K562 (cell line): ENCODE results near the gene FNBP1. TPM values are rescaled to one million over a fixed set of nuclear protein-coding genes. Genes with fewer than 3 reads are reported as not detected.

Source experiments
- ATAC-seq: fragments of 200-7000 bp; cut with Tn5 transposase; 3 replicates; pipeline ENCODE4 v1.9.1; 2020; ENCODE audit warnings: moderate library complexity
- BruUV-seq: library from RNA; stranded (reverse); fragments of 400-500 nt; replicated peaks from 2 replicates; lab custom pipeline; 2021; lab: Mats Ljungman, UMichigan
- CTCF ChIA-PET: fragments of 300-600 bp; formaldehyde crosslinking; extraction: SDS; loops from one replicate; lab custom pipeline; 2021; ENCODE audit warnings: low intra/inter-chr PET ratio; lab: Yijun Ruan, JAX
- POLR2A ChIA-PET: fragments of 300-600, 350-650 bp; sonication (Branson Sonifier 250); formaldehyde crosslinking; extraction: SDS; loops from one replicate; lab custom pipeline; 2021; ENCODE audit warnings: antibody characterized with exemption, inconsistent platforms; lab: Yijun Ruan, JAX
- DNase-seq, 4 experiments: peaks; one replicate each; pipeline versions ENCODE4 v3.0.0 to v3.0.0-alpha.2; 2011 to 2018; ENCODE audit warnings: low spot score in 3 of 4, mixed read lengths in 3 of 4; ENCODE audit errors: extremely low read depth in 1 of 4
- FAIRE-seq: peaks from 2 replicates; lab custom pipeline; 2011; peaks lifted over from hg19 to GRCh38; lab: Jason Lieb, UNC
- H2AFZ ChIP-seq: 2 replicates; pipeline ENCODE4 v1.6.0; 2011; ENCODE audit warnings: low read depth, low read length, control low read depth, inconsistent platforms
- H3K27ac ChIP-seq: fragments of 200-600 bp; 3 replicates; pipeline ENCODE4 v1.8.0; 2011; ENCODE audit warnings: low read depth, mild to moderate bottlenecking, control low read depth, inconsistent platforms, low read length, moderate library complexity, mixed read lengths; ENCODE audit errors: extremely low read depth
- H3K27me3 ChIP-seq, 2 experiments: fragments of 300-600 bp in 1 of 2; 2 replicates in 1 of 2; 3 replicates in 1 of 2; pipeline versions ENCODE4 v1.6.0 to v1.8.0; 2011; ENCODE audit warnings: inconsistent platforms in 2 of 2, low read length in 2 of 2, mild to moderate bottlenecking in 1 of 2, mixed read lengths in 1 of 2, moderate library complexity in 1 of 2; ENCODE audit not compliant: control insufficient read depth in 2 of 2, insufficient read depth in 2 of 2
- H3K36me3 ChIP-seq: fragments of 300-600 bp; 3 replicates; pipeline ENCODE4 v1.8.0; 2011; ENCODE audit warnings: mild to moderate bottlenecking, low read length, inconsistent platforms; ENCODE audit not compliant: control insufficient read depth, insufficient read depth
- H3K4me1 ChIP-seq, 2 experiments: fragments of 200-600 bp in 1 of 2; replicated peaks in 1 of 2; 2 replicates in 1 of 2; 3 replicates in 1 of 2; pipeline versions ENCODE4 v1.5.1 to v1.8.0; 2011; ENCODE audit warnings: inconsistent platforms in 2 of 2, low read length in 2 of 2, mild to moderate bottlenecking in 1 of 2, mixed read lengths in 1 of 2, moderate library complexity in 1 of 2; ENCODE audit not compliant: control insufficient read depth in 2 of 2, insufficient read depth in 2 of 2
- H3K4me2 ChIP-seq: 2 replicates; pipeline ENCODE4 v1.6.1; 2011; ENCODE audit warnings: low read length, control low read depth, inconsistent platforms, mixed read lengths; ENCODE audit not compliant: insufficient read depth
- H3K4me3 ChIP-seq: fragments of 200-600 bp; sonication (generic), shearing (Covaris generic); 2 replicates; pipeline ENCODE4 v1.5.1; 2016; ENCODE audit warnings: control low read depth, inconsistent platforms
- H3K79me2 ChIP-seq: fragments of 200-600 bp; 3 replicates; pipeline ENCODE4 v1.8.0; 2011; ENCODE audit warnings: low read length, inconsistent platforms; ENCODE audit not compliant: control insufficient read depth, insufficient read depth
- H3K9ac ChIP-seq, 2 experiments: 2 replicates each; pipeline versions ENCODE4 v1.6.0 to v1.6.1; 2011; ENCODE audit warnings: low read depth in 2 of 2, low read length in 2 of 2, control low read depth in 1 of 2, inconsistent platforms in 1 of 2, mild to moderate bottlenecking in 1 of 2, mixed read lengths in 1 of 2; ENCODE audit not compliant: insufficient read depth in 1 of 2
- H3K9me1 ChIP-seq: one replicate; pipeline ENCODE4 v1.6.0; 2011; ENCODE audit warnings: inconsistent platforms, mild to moderate bottlenecking, low read length, moderate library complexity; ENCODE audit not compliant: control insufficient read depth, insufficient read depth
- H3K9me3 ChIP-seq: replicated peaks from 2 replicates; pipeline ENCODE4 v1.5.1; 2011; ENCODE audit warnings: low read depth, low read length, inconsistent platforms; ENCODE audit not compliant: control insufficient read depth, insufficient read depth
- H4K20me1 ChIP-seq: replicated peaks from 2 replicates; pipeline ENCODE4 v1.6.1; 2011; ENCODE audit warnings: low read length, inconsistent platforms, mixed read lengths; ENCODE audit not compliant: control insufficient read depth, insufficient read depth
- CBX1 ChIP-seq: sonication (generic); IDR thresholded peaks from 2 replicates; pipeline ENCODE4 v1.6.1; 2016; ENCODE audit warnings: antibody characterized with exemption, low read depth, mild to moderate bottlenecking
- DACH1 ChIP-seq: fragments of 450-650 bp; IDR thresholded peaks from 2 replicates; pipeline ENCODE4 v1.6.1; 2018; ENCODE audit not compliant: partially characterized antibody
- DEAF1 ChIP-seq: fragments of 450-650 bp; formaldehyde crosslinking; IDR thresholded peaks from 2 replicates; pipeline ENCODE4 v1.4.0; 2020; ENCODE audit warnings: mild to moderate bottlenecking, moderate library complexity
- DMBX1 ChIP-seq: fragments of 250-450 bp; sonication (Bioruptor Pico); IDR thresholded peaks from 2 replicates; pipeline ENCODE4 v1.8.0; 2022; ENCODE audit warnings: inconsistent platforms, mild to moderate bottlenecking, moderate library complexity, borderline replicate concordance
- E2F5 ChIP-seq: sonication (generic); formaldehyde crosslinking; IDR thresholded peaks from 2 replicates; pipeline ENCODE4 v1.8.0; 2022; ENCODE audit warnings: mild to moderate bottlenecking, missing genetic modification reagents
- ETV6 ChIP-seq, 3 experiments: fragments of 150-350 bp in 1 of 3; sonication (generic) in 1 of 3; formaldehyde crosslinking in 1 of 3; IDR thresholded peaks; 2 replicates each; pipeline versions ENCODE4 v1.6.1 to v1.8.0; 2014 to 2022; ENCODE audit warnings: borderline replicate concordance in 2 of 3, low read depth in 2 of 3, antibody characterized with exemption in 1 of 3, low read length in 1 of 3, mild to moderate bottlenecking in 1 of 3, missing genetic modification reagents in 1 of 3
- FOSL1 ChIP-seq: fragments of 200-800 bp; sonication (Bioruptor generic); conservative IDR thresholded peaks from 2 replicates; pipeline ENCODE4 v1.6.1; 2016; ENCODE audit warnings: missing genetic modification characterization, missing compliant biosample characterization
- KLF16 ChIP-seq: IDR thresholded peaks from 2 replicates; pipeline ENCODE4 v1.6.1; 2016; ENCODE audit warnings: antibody characterized with exemption
- MCM2 ChIP-seq: fragments of 450-650 bp; IDR thresholded peaks from 2 replicates; pipeline ENCODE4 v1.6.1; 2017; ENCODE audit warnings: low read depth, mild to moderate bottlenecking
- POLR2A ChIP-seq: fragments of 450-650 bp; conservative IDR thresholded peaks from 2 replicates; pipeline ENCODE4 v1.6.1; 2016
- PTTG1 ChIP-seq: fragments of 450-650 bp; IDR thresholded peaks from 2 replicates; pipeline ENCODE4 v1.6.1; 2016; ENCODE audit warnings: low read depth, mild to moderate bottlenecking, missing genetic modification characterization, missing compliant biosample characterization
- RFX5 ChIP-seq: IDR thresholded peaks from 2 replicates; pipeline ENCODE4 v1.6.1; 2011; ENCODE audit warnings: low read depth, mild to moderate bottlenecking, improper control_type of control experiment, low read length
- SAP30 ChIP-seq: fragments of 200-600 bp; sonication (generic); IDR thresholded peaks from 2 replicates; pipeline ENCODE4 v1.6.1; 2012; ENCODE audit warnings: borderline replicate concordance, low read depth, mild to moderate bottlenecking, moderate library complexity, low read length, control low read depth, inconsistent platforms; ENCODE audit not compliant: insufficient read depth, poor library complexity, severe bottlenecking
- SMARCB1 ChIP-seq: IDR thresholded peaks from 2 replicates; pipeline ENCODE4 v1.6.1; 2011; ENCODE audit warnings: improper control_type of control experiment, low read depth; ENCODE audit not compliant: insufficient read length
- ZNF311 ChIP-seq: fragments of 250-450 bp; sonication (Bioruptor Pico); IDR thresholded peaks from 2 replicates; pipeline ENCODE4 v1.4.0; 2020; ENCODE audit warnings: mild to moderate bottlenecking, moderate library complexity
- ZNF707 ChIP-seq: fragments of 250-450 bp; sonication (Bioruptor Pico); conservative IDR thresholded peaks from 2 replicates; pipeline ENCODE4 v1.8.0; 2022; ENCODE audit warnings: inconsistent platforms, mild to moderate bottlenecking, moderate library complexity
- WGBS: fragments of 100-300 bp; shearing (Covaris generic); methylation state at CpG from one replicate; pipeline ENCODE4 v1.1.6; 2016; ENCODE audit warnings: low coverage, mixed read lengths; ENCODE audit not compliant: insufficient coverage; ENCODE audit errors: missing lambda C conversion rate; 5-methylcytosine and 5-hydroxymethylcytosine counted together
- in situ Hi-C: fragments of 300-500 bp; cut with MboI; formaldehyde crosslinking; loops from 4 replicates; pipeline ENCODE4 v1.15.0; 2018; ENCODE audit warnings: inconsistent platforms, mixed read lengths
- intact Hi-C: fragments of 100-400 bp; cut with micrococcal nuclease; formaldehyde crosslinking; loops from 2 replicates; pipeline ENCODE4 v1.14.2; 2022
- polyA plus RNA-seq, 8 experiments: library from polyadenylated mRNA; depleted of rRNA in 4 of 8; stranded (reverse) in 5 of 8; unstranded in 3 of 8; fragments of >200 nt; fragmentation: Nextera tagmentation in 2 of 8; fragmentation: Illumina TruSeq in 1 of 8; extraction: Ambion mirVana in 2 of 8; extraction: Trizol in 1 of 8; gene quantifications; 2 replicates each; pipeline versions ENCODE4 v1.2.1 to v1.2.3, GENCODE V29; 2011 to 2014; ENCODE audit warnings: inconsistent platforms in 1 of 8, missing spikeins in 1 of 8
- total RNA-seq, 7 experiments: library from RNA; depleted of rRNA in 6 of 7; stranded (reverse); fragments of >200 nt in 6 of 7; fragmentation: Illumina TruSeq in 2 of 7; extraction: Trizol in 2 of 7; gene quantifications; 2 replicates each; pipeline versions ENCODE4 v1.2.1 to v1.2.3, GENCODE V29; 2011 to 2021; ENCODE audit warnings: low replicate concordance in 1 of 7

The FNBP1 gene
- total and polyA plus RNA-seq, 9 of the 15 experiments (the other 6 are each of a cell fraction or from before 2014, with no cell fraction given), result 1.8 to 14.9 (median 7.6) TPM

GRCh38 chr9:130078547-130078946 is 35.6 kb upstream of the FNBP1 start:
- H3K9me1 ChIP-seq, result no peaks in the 10 kb centered on the region
- no peaks in the 10 kb centered on the region; a peak in 2 of 5 replicates for H3K4me1 ChIP-seq
- H3K27ac ChIP-seq, result no peak overlapping the region
- no peak overlapping the region for H3K4me2 ChIP-seq
- intact Hi-C loops (no loop called here), in situ Hi-C loops (no loop called here)
- WGBS, result 87% methylated on average over 3 of the region's 3 CpGs
- ChIA-PET POLR2A (no interaction called here), CTCF (no interaction called here)
- FAIRE-seq (no peak), ATAC-seq (no peak), DNase-seq (no peak)
- H4K20me1 ChIP-seq, result peaks cover under 1% of the 10 kb centered on the region; the same call in 1 of the 2 replicates
- peaks cover 10% of the 10 kb centered on the region; the same call in 2 of the 3 replicates for H3K79me2 ChIP-seq
- H3K9ac ChIP-seq, result no peak overlapping the region
- TSS peak; percentile 21 for BruUV-seq
- no peak for TF ChIP-seq MCM2
- TF ChIP-seq ZNF311 (CRISPR knock-in tag), result no peak
- no peak for TF ChIP-seq DEAF1 (CRISPR knock-in tag)
- TF ChIP-seq DMBX1 (CRISPR knock-in tag), result no peak
- TF ChIP-seq FOSL1 (tag), result no peak
- no peak for TF ChIP-seq PTTG1 (tag)
- TF ChIP-seq RFX5, result no peak
- no peak for TF ChIP-seq POLR2A
- TF ChIP-seq KLF16, result no peak
- no peak for TF ChIP-seq CBX1
- no peak for TF ChIP-seq DACH1
- no peak for TF ChIP-seq SAP30
- TF ChIP-seq ETV6 (IDR thresholded peaks at IDR 0.05; ENCODE audit: borderline replicate concordance in 1 of 2, low read depth in 2 of 2, low read length in 1 of 2), result no peak
- TF ChIP-seq ETV6 (CRISPR knock-in tag; IDR thresholded peaks at IDR 0.05; ENCODE audit: borderline replicate concordance), result no peak
- no peak for TF ChIP-seq ZNF707 (CRISPR knock-in tag)
- TF ChIP-seq E2F5 (CRISPR knock-in tag), result no peak
- TF ChIP-seq SMARCB1, result no peak
- H3K9me3 ChIP-seq, result no peaks in the 10 kb centered on the region
- H2AFZ ChIP-seq, result no peak overlapping the region
- peaks cover 60% of the 10 kb centered on the region for H3K36me3 ChIP-seq
- H3K4me3 ChIP-seq, result no peak overlapping the region
- no peaks in the 10 kb centered on the region for H3K27me3 ChIP-seq
